SK-N-SH (cell line): ENCODE results near the gene TTC39A. TPM values are rescaled to one million over a fixed set of nuclear protein-coding genes. Genes with fewer than 3 reads are reported as not detected.

ENCODE experiments used
- CTCF ChIA-PET: fragments of 300-600, 350-600 bp; formaldehyde crosslinking; extraction: SDS; loops from one replicate; lab custom pipeline; 2021; lab: Yijun Ruan, JAX
- POLR2A ChIA-PET: fragments of 350-600 bp; sonication (Branson Sonifier 250); formaldehyde crosslinking; extraction: SDS; loops from one replicate; lab custom pipeline; 2020; ENCODE audit warnings: antibody characterized with exemption, inconsistent platforms; lab: Yijun Ruan, JAX
- DNase-seq: peaks from one replicate; pipeline ENCODE4 v3.0.0; 2012
- H2AFZ ChIP-seq: fragments of 200-600 bp; sonication (generic); 2 replicates; pipeline ENCODE4 v1.8.1; 2016; ENCODE audit warnings: antibody characterized with exemption, mild to moderate bottlenecking, low read depth
- H3F3A ChIP-seq: fragments of 200-600 bp; sonication (generic); replicated peaks from 2 replicates; pipeline ENCODE3; 2016; ENCODE audit warnings: antibody characterized with exemption, mild to moderate bottlenecking; ENCODE audit not compliant: insufficient read depth
- H3K27ac ChIP-seq, 2 experiments: fragments of 200-500 bp in 1 of 2; fragments of 200-600 bp in 1 of 2; sonication (Bioruptor generic) in 1 of 2; sonication (generic), shearing (Covaris generic) in 1 of 2; 2 replicates each; pipeline versions ENCODE4 v1.5.1 to v1.6.1; 2014 to 2016; ENCODE audit warnings: low read depth in 2 of 2, inconsistent platforms in 1 of 2, low read length in 1 of 2, mild to moderate bottlenecking in 1 of 2, mixed read lengths in 1 of 2
- H3K27me3 ChIP-seq: fragments of 200-600 bp; sonication (generic), shearing (Covaris generic); 2 replicates; pipeline ENCODE4 v1.6.1; 2016; ENCODE audit warnings: mixed run types; ENCODE audit not compliant: insufficient read depth
- H3K36me3 ChIP-seq, 2 experiments: fragments of 200-500 bp in 1 of 2; fragments of 200-600 bp in 1 of 2; sonication (Bioruptor generic) in 1 of 2; sonication (generic) in 1 of 2; replicated peaks in 1 of 2; 2 replicates each; pipeline versions ENCODE3 to v1.5.1; 2014 to 2016; ENCODE audit warnings: low read length in 1 of 2, mild to moderate bottlenecking in 1 of 2; ENCODE audit not compliant: insufficient read depth in 2 of 2, control insufficient read depth in 1 of 2
- H3K4me1 ChIP-seq, 2 experiments: fragments of 200-500 bp in 1 of 2; fragments of 200-600 bp in 1 of 2; sonication (Bioruptor generic) in 1 of 2; sonication (generic), shearing (Covaris generic) in 1 of 2; 2 replicates each; pipeline versions ENCODE4 v1.5.1 to v1.6.1; 2014 to 2016; ENCODE audit warnings: low read depth in 1 of 2, low read length in 1 of 2, mixed run types in 1 of 2; ENCODE audit not compliant: insufficient read depth in 2 of 2, control insufficient read depth in 1 of 2
- H3K4me2 ChIP-seq: fragments of 200-600 bp; sonication (generic), shearing (Covaris generic); 2 replicates; pipeline ENCODE4 v1.6.1; 2017; ENCODE audit warnings: mixed run types
- H3K4me3 ChIP-seq, 2 experiments: fragments of 200-500 bp in 1 of 2; fragments of 200-600 bp in 1 of 2; sonication (Bioruptor generic) in 1 of 2; sonication (generic), shearing (Covaris generic) in 1 of 2; 2 replicates each; pipeline versions ENCODE4 v1.5.1 to v1.8.1; 2014 to 2016; ENCODE audit warnings: low read depth in 2 of 2, inconsistent platforms in 1 of 2, low read length in 1 of 2, mild to moderate bottlenecking in 1 of 2, mixed read lengths in 1 of 2, moderate library complexity in 1 of 2
- H3K79me2 ChIP-seq: fragments of 200-600 bp; sonication (generic); 2 replicates; pipeline ENCODE4 v1.8.1; 2017; ENCODE audit warnings: mild to moderate bottlenecking; ENCODE audit not compliant: insufficient read depth
- H3K9ac ChIP-seq: fragments of 200-600 bp; sonication (generic); 2 replicates; pipeline ENCODE4 v1.6.1; 2017; ENCODE audit warnings: mixed run types
- H3K9me2 ChIP-seq: fragments of 200-600 bp; sonication (generic); 2 replicates; pipeline ENCODE4 v1.6.1; 2017; ENCODE audit warnings: mixed run types
- H3K9me3 ChIP-seq: fragments of 200-600 bp; sonication (generic); 2 replicates; pipeline ENCODE4 v1.6.1; 2017; ENCODE audit warnings: mixed run types, mild to moderate bottlenecking, moderate library complexity
- H4K20me1 ChIP-seq: fragments of 200-600 bp; sonication (generic); 2 replicates; pipeline ENCODE4 v1.6.1; 2017; ENCODE audit warnings: mild to moderate bottlenecking, mixed run types; ENCODE audit not compliant: insufficient read depth
- CHD2 ChIP-seq: fragments of 150-350 bp; IDR thresholded peaks from 2 replicates; pipeline ENCODE4 v1.6.1; 2018; ENCODE audit warnings: low read length; ENCODE audit not compliant: partially characterized antibody
- MEF2A ChIP-seq: IDR thresholded peaks from 2 replicates; pipeline ENCODE4 v1.4.0; 2012; ENCODE audit warnings: low read depth, borderline replicate concordance
- RFX5 ChIP-seq: IDR thresholded peaks from 2 replicates; pipeline ENCODE4 v1.6.1; 2012; ENCODE audit warnings: mild to moderate bottlenecking, improper control_type of control experiment, low read length
- TAF1 ChIP-seq: IDR thresholded peaks from 2 replicates; pipeline ENCODE4 v1.6.1; 2012; ENCODE audit warnings: low read depth, mild to moderate bottlenecking, low read length, moderate library complexity, borderline replicate concordance
- YY1 ChIP-seq: IDR thresholded peaks from 2 replicates; pipeline ENCODE4 v1.4.0; 2012; ENCODE audit warnings: low read depth, mild to moderate bottlenecking
- polyA plus RNA-seq, 3 experiments: library from polyadenylated mRNA; depleted of rRNA; stranded (reverse); fragments of >200 nt; gene quantifications; 2 replicates each; pipeline ENCODE4 v1.2.3, GENCODE V29; 2012
- TF ChIP-seq, protein P1 (sequence below): IDR thresholded peaks from 2 replicates; pipeline ENCODE4 v1.4.0; 2012; ENCODE audit warnings: low read depth, borderline replicate concordance
- TF ChIP-seq, protein P2 (sequence below): IDR thresholded peaks from 2 replicates; pipeline ENCODE4 v1.4.0; 2012; ENCODE audit warnings: low read depth, borderline replicate concordance
- TF ChIP-seq, protein P3 (sequence below): IDR thresholded peaks from 2 replicates; pipeline ENCODE4 v1.6.1; 2012; ENCODE audit warnings: mild to moderate bottlenecking, low read depth, low read length, moderate library complexity
- TF ChIP-seq, protein P4 (sequence below): fragments of 150-350 bp; IDR thresholded peaks from 2 replicates; pipeline ENCODE4 v1.6.1; 2016; ENCODE audit warnings: mild to moderate bottlenecking, low read depth, low read length

TTC39A gene
- polyA plus RNA-seq, 1 of the 3 experiments (the other 2 are of a cell fraction): 0.97 TPM

DNA sequence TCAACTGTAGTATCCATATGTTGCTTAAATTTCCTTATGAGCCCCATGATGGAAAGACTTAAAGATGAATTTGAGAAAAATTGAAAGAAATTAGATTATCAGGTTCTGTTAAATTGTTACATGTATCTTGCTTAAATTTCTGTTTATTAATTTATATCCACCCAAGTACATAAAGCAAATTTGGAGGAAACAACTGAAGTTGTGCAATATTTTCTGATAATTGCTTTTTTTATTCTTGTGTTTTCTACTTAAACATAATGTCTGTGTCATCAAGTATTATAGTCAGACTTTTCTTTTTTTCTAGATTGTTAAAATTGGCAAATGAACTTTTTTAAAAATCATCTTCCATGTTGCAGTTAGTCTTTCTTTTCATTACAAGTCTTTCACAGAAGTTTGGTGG lies 57.4 kb downstream of the TTC39A start:
- H3K4me2 ChIP-seq: no peak overlapping the region
- no peak for DNase-seq
- peaks cover 34% of the 10 kb centered on the region for H3K79me2 ChIP-seq
- TF ChIP-seq TAF1 (no peak), MEF2A (no peak)
- TF ChIP-seq, protein P1, sequence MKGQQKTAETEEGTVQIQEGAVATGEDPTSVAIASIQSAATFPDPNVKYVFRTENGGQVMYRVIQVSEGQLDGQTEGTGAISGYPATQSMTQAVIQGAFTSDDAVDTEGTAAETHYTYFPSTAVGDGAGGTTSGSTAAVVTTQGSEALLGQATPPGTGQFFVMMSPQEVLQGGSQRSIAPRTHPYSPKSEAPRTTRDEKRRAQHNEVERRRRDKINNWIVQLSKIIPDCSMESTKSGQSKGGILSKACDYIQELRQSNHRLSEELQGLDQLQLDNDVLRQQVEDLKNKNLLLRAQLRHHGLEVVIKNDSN: no peak
- TF ChIP-seq, protein P2, sequence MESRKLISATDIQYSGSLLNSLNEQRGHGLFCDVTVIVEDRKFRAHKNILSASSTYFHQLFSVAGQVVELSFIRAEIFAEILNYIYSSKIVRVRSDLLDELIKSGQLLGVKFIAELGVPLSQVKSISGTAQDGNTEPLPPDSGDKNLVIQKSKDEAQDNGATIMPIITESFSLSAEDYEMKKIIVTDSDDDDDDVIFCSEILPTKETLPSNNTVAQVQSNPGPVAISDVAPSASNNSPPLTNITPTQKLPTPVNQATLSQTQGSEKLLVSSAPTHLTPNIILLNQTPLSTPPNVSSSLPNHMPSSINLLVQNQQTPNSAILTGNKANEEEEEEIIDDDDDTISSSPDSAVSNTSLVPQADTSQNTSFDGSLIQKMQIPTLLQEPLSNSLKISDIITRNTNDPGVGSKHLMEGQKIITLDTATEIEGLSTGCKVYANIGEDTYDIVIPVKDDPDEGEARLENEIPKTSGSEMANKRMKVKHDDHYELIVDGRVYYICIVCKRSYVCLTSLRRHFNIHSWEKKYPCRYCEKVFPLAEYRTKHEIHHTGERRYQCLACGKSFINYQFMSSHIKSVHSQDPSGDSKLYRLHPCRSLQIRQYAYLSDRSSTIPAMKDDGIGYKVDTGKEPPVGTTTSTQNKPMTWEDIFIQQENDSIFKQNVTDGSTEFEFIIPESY: no peak
- TF ChIP-seq, protein P3, sequence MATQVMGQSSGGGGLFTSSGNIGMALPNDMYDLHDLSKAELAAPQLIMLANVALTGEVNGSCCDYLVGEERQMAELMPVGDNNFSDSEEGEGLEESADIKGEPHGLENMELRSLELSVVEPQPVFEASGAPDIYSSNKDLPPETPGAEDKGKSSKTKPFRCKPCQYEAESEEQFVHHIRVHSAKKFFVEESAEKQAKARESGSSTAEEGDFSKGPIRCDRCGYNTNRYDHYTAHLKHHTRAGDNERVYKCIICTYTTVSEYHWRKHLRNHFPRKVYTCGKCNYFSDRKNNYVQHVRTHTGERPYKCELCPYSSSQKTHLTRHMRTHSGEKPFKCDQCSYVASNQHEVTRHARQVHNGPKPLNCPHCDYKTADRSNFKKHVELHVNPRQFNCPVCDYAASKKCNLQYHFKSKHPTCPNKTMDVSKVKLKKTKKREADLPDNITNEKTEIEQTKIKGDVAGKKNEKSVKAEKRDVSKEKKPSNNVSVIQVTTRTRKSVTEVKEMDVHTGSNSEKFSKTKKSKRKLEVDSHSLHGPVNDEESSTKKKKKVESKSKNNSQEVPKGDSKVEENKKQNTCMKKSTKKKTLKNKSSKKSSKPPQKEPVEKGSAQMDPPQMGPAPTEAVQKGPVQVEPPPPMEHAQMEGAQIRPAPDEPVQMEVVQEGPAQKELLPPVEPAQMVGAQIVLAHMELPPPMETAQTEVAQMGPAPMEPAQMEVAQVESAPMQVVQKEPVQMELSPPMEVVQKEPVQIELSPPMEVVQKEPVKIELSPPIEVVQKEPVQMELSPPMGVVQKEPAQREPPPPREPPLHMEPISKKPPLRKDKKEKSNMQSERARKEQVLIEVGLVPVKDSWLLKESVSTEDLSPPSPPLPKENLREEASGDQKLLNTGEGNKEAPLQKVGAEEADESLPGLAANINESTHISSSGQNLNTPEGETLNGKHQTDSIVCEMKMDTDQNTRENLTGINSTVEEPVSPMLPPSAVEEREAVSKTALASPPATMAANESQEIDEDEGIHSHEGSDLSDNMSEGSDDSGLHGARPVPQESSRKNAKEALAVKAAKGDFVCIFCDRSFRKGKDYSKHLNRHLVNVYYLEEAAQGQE: no peak
- peaks cover 14% of the 10 kb centered on the region for H3F3A ChIP-seq
- no peak overlapping the region for H3K27ac ChIP-seq
- H2AFZ ChIP-seq: no peak overlapping the region
- peaks cover 0 to 16% of the 10 kb centered on the region in 2 experiments; a peak in 2 of 4 replicates for H3K4me1 ChIP-seq
- peaks cover 24 to 30% of the 10 kb centered on the region in 2 experiments for H3K36me3 ChIP-seq
- H3K4me3 ChIP-seq: no peak overlapping the region
- no peak overlapping the region for H3K9ac ChIP-seq
- no peaks in the 10 kb centered on the region; the same call in 1 of the 2 replicates for H4K20me1 ChIP-seq
- ChIA-PET POLR2A (no interaction called here), CTCF (interaction anchor here (0.9 to 1.6 kb wide), 2 partner anchors 10 to 24 kb away, joined by 3 to 6 read pairs; no protein-coding TSS in a partner anchor)
- H3K9me2 ChIP-seq: no peaks in the 10 kb centered on the region
- no peaks in the 10 kb centered on the region for H3K27me3 ChIP-seq
- no peaks in the 10 kb centered on the region for H3K9me3 ChIP-seq

DNA sequence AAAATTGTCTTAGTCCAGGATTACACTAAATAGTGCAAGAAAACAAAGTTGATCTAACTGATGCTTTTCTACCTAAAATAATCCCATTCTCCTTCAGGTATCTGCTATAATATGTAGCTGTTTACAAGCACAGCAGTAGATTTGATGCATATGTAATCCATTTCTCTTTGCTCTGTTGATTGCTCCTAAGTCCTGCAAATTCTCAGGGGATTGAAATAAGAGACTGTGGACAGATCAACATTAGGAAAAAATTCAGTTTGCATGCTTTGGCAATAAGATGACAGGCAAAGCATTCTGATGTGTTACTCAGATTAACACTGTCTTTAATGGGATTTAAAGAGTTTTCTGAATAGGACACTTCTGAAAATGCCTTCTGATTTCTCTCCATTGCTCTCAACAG lies 59.6 kb downstream of the TTC39A start:
- Histone ChIP-seq H3K4me2 (no peak overlapping the region), H3K4me1 (peaks cover 0 to 33% of the 10 kb centered on the region in 2 experiments; a peak in 2 of 4 replicates), H3K9me3 (no peaks in the 10 kb centered on the region), H4K20me1 (no peaks in the 10 kb centered on the region; the same call in 1 of the 2 replicates), H2AFZ (no peak overlapping the region), H3K4me3 (no peak overlapping the region), H3K27me3 (no peaks in the 10 kb centered on the region), H3K79me2 (peaks cover 55% of the 10 kb centered on the region), H3K9ac (no peak overlapping the region), H3K27ac (no peak overlapping the region), H3K9me2 (no peaks in the 10 kb centered on the region), H3K36me3 (peaks cover 24 to 30% of the 10 kb centered on the region in 2 experiments), H3F3A (peaks cover 18% of the 10 kb centered on the region)
- POLR2A ChIA-PET: no interaction called here
- TF ChIP-seq, protein P4, sequence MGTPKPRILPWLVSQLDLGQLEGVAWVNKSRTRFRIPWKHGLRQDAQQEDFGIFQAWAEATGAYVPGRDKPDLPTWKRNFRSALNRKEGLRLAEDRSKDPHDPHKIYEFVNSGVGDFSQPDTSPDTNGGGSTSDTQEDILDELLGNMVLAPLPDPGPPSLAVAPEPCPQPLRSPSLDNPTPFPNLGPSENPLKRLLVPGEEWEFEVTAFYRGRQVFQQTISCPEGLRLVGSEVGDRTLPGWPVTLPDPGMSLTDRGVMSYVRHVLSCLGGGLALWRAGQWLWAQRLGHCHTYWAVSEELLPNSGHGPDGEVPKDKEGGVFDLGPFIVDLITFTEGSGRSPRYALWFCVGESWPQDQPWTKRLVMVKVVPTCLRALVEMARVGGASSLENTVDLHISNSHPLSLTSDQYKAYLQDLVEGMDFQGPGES: no peak
- TF ChIP-seq CHD2: no peak
- TF ChIP-seq TAF1: no peak
- TF ChIP-seq RFX5: no peak
- no peak for TF ChIP-seq YY1
- CTCF ChIA-PET: no interaction called here
- no peak for DNase-seq
